C1 segment of cervical spinal cord (tissue), 14 donors: Measurements from ENCODE around the gene ITGB1BP1.

Source experiments
- DNase-seq, 14 donors: peaks; one replicate each; lab custom pipeline; 2025; lab: John Stamatoyannopoulos, UW

Gene ITGB1BP1

DNA sequence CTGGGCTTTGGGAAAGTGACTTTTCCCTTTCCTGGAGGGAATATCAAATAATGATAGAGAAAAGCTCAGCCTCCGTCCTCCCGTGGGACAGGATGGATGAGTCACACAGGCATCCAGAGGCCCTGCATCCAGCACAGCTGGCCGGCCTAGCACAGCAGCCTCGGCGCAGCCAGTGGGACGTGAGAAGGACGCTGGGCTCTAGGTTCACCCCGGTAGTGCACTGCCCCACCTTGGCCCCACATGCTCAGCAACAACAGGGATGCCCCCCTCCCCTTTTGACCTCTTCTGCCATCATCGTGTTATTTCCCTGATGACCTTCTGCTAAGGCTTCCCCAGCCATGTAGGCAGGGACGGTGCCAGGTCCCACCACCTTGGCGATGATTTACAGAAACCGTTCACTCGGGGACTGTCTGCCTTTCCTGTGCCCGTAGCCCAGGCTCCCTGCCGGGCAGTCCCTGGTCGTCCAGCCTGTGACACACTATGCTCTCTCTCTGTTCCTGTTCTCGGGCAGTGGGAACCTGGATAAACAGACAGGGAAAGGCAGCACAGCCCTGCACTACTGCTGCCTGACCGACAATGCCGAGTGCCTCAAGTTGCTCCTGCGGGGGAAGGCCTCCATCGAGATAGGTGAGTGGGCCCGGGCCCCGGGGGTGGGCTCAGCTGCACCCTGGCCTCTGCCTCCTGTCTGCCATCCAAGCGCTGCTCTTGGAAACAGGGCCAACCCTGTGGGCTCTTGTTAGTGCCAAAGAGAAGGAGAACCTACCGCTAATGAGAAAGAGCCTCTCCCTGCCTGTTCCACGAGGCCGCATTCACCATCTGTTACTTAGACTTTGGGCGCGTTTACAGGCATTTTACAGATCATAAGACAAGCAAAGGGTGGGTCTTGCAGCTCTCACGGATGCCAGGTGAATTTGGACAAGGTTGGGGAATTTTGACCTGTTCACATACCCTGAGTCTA, 44.6 kb downstream of the ITGB1BP1 start:
- peak in 1 of 14 donors; percentile 96 for DNase-seq

DNA sequence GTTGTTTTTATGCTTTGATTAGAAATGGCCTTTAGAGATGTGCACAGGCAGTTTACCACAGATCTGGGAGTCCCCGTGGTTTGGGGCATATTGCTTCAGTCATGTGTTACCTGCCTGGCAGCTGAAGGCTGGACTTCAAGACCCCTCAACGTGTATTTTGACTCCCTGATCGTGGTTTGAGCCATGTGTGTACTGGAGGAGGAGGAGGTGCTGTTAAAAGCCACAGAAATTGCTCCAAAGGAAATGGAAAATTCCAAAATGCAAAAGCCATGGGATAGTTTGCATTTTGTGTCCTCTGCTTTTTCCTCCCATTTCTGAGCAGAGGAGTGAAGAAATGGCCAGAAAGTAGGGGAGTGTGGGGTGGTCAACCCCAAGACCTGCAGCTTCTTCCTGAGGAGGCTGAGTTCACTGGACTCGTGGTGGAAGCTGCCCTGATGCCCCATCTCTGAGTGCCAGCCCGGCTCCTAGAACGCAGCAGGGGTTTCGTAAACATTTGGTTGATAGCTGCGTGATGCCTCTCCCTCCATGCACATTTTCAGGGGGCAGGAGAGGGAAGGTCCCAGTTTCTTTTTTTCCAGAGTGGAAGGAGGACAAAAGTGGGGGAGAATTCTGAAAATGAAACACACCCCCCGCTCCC, 45.7 kb downstream of the ITGB1BP1 start:
- peak in 1 of 14 donors; percentile 62 for DNase-seq

DNA sequence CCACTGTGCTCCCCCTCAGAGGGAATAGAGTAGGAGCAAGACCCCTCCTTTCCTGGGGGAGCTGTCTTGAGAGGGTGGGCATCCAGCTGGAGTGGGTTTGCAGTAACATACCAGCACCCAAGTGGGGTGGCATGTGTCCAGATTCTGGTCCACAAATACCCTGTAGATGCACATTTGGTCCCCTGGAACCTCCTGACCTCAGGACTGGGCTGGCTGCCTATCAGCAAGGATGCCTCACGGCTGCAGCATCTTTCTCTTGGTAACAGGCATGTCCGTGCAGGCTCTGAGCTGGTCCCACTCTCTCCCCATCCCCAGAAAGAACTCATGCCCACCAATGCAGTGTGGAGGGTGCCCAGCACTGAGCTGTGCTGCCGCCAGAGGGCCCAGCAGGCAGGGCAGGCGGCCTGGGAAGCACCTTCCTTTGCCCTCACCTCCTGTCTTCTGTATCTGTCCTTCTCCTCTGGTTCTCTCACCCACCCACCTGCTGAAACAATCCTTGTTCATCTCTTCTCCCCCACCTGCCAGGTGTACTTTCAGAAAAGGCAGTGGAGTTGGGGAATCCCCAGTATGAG, 47.4 kb downstream of the ITGB1BP1 start:
- no peak for DNase-seq

GRCh38 chr2:9374071-9374730, 49.1 kb downstream of the ITGB1BP1 start:
- DNase-seq = no peak

- DNase-seq = no peak
Measured at GRCh38 chr2:9373476-9373875, 49.9 kb downstream of the ITGB1BP1 start.

GRCh38 chr2:9373047-9373446, 50.3 kb downstream of the ITGB1BP1 start:
- DNase-seq = peak in 1 of 14 donors; percentile 36

DNA sequence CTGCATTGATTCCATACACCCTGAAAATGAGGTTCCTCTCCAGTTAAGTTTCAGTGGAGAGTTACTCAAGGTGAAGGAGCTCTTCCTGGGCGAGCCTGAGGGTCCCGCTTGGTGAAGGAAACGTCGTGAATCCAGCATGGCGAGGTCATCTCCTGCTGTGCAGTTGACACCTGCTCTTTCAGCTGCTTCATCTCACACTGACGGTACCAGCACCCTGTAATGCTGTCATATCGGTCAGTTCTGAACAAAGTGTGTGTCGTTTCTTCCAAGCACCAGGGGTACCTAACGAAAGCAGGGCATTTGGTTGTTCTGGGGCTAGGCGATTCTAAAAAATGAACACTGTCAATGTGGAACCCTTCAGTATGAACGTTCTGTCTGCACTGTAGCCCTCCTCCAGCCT, 52.6 kb downstream of the ITGB1BP1 start:
- no peak for DNase-seq

DNA sequence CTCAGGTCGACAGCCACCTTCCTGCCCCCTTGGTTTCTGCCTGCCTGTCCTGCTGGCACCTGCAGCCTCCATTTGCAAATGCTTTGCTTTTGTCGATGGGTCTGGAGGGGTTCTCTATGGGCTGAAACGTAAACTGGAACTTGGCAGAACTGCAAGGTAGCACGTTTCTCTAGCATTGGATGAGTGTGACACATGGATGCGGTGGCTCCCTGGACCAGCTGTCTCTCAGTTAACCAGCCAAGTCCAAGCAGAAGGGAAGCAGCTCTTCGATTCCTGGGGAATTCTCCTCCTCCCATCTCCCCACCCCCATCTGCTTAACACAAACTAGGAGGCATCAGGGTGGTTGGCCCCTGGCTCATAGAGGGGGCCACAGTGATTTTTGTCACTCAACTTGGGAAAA, 57.3 kb downstream of the ITGB1BP1 start:
- DNase-seq = peak in 1 of 14 donors; percentile 82

DNA sequence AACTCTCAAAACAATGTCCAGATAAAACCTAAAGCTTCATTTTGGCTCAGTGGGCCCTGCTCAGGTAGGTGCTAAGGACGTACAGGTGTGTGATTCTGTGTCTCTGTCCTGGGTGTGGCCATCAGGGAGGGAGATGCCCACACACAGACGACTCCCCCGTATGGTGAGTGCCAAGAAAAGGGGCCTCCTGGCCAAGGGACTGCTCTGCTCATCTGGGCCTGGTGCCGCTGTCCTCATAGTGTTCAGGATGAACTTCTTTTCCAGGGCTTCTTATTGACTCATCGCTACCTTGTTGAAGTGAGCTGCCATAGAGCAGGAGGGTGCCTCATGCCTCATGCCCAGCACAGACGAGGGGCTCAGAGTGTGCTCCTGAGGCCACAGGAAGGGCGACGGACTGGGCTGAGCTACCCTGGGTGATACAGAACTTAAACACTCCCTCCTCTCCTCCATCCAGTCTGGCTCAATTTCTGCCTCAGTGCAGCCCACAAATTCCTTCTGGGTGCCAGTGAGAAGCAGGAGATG, 57.8 kb downstream of the ITGB1BP1 start:
- no peak for DNase-seq

GRCh38 chr2:9364791-9365497, 58.4 kb downstream of the ITGB1BP1 start:
- no peak for DNase-seq

DNA sequence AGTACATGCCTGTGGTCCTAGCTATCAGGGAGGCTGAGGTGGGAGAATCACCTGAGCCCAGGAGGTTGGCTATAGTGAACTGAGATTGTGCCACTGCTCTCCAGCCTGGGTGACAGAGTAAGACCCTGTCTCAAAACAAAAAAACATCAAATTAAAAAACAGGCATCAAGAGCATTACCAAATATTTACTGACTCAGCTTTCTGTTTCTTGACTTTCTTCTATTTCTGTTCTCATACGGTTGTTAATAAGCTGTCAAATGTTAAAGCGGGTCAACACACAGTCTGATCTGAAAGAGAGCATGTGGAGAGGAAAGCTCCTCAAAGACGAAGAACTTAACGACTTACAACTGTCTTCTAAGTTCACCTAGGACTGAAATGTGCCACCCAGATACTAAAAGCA, 59.0 kb downstream of the ITGB1BP1 start:
- DNase-seq = no peak

GRCh38 chr2:9360701-9361100, 62.6 kb downstream of the ITGB1BP1 start:
- DNase-seq = no peak

DNA sequence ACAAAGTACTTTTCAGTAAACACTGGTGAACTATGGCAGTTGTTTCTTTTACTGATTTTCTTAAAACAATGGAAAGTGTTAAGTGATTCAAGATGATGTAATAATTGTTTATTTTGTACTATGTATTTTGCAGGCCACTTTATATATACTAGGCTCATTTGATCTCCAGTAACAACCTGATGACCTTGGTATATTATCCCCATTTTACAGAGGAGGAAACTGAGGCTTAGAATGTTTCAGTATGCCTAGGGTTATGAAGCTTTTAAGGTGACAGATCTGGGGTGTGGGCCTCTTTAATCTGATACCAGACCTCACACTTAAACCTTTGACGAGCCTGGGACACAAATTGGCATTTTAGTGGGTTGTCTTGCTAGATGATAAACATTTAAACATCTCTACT, 63.2 kb downstream of the ITGB1BP1 start:
- DNase-seq = no peak

- DNase-seq = no peak
Measured at GRCh38 chr2:9359463-9359862, 63.9 kb downstream of the ITGB1BP1 start.

DNA sequence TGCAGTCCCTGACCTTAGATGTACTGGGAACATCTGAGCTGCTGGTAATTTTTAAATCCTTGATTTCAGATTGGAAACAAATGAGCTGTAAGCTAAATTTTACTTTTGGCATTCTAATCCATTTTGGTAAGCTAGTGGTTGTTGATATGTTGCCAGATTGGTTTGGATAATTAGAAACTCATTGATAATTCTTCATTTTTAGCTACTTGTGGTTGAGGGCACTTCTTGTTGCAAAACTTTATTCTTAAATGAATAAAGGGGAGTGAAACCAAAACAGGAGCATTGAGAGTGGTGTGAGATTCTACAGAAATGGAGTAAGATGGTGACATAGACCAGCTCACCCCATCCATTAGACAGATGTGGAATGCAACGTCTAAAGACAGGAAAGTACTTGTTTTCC, 64.5 kb downstream of the ITGB1BP1 start:
- no peak for DNase-seq

DNA sequence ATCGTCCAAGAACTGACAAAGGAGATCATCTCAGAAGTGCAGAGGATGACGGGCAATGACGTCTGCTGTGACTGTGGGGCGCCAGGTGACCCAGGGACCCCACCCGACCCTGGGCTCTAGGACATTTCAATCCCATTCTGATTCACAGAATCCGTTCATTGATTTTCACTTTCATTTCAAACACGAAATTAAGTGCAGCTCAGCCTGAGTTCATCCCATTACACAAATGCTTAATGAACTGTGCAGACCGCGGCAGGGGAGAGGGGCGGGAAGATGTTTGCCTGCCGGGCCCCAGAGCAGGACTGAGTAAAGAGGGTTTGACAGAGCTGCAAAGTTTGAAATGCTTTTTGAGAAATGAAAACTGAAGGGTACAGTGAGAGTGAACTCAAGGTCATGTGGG, 67.1 kb downstream of the ITGB1BP1 start:
- DNase-seq = no peak

GRCh38 chr2:9355716-9356115, 67.6 kb downstream of the ITGB1BP1 start:
- no peak for DNase-seq

DNA sequence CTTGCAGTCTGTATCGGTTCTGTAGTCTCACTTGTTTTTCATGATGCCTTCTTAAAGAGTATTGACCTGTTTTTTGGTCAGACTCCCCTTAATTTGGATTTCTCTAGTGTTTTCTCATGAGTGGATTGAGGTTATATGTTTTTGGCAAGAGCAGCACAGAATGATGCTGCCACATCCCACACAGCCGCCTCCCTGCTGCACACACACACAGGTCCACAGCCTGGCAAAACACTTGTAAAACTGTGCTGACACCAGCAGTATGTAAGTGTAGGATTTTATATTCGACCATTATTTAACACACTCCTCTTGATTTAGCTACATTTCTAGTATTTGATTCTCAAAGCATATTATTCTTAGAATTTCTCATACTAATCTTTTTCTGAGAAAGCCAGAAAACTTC, 68.1 kb downstream of the ITGB1BP1 start:
- no peak for DNase-seq

DNA sequence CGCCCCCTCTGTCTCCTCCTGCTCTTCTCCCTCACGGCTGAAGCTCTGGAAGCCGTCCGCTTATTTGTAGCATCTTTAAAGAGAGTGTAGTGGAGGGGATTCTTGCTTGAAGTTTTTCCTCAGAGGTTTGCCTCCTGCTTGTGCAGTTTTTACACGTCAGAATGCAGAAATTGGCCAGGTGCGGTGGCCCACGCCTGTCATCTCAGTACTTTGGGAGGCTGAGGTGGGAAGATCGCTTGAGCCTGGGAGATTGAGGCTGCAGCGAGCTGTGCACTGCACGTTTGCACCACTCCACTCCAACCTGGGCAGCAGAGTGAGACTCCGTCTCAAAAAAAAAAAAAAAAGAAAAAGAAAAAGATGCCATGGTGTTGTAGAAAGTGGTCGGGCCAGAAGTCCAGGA, 69.0 kb downstream of the ITGB1BP1 start:
- no peak for DNase-seq
